ENCODE measurements around the gene ARSA.

Gene ARSA

GRCh38 chr22:50582493-50583293 is 45.3 kb downstream of the ARSA start, which contains the start of gene CHKB:
CHKB (minus strand) TSS chr22:50582849; CDS start chr22:50582781, 68 bp downstream.
- H3K27ac Mint-ChIP-seq, result peak within 1 kb of the TSS; percentile 96
- H3K4me3 Mint-ChIP-seq, result peak within 1 kb of the TSS; percentile 88 to 91
- no peaks in the 10 kb centered on the region for H3K9me3 Mint-ChIP-seq
- peaks cover 5 to 12% of the 10 kb centered on the region in 2 donors for H3K4me1 Mint-ChIP-seq (ENCODE audit: low read depth in 2 of 2)
- DNase-seq (peak; percentile 98), ATAC-seq (replicated peaks) (peak; percentile 90)
- peaks cover 18% of the 10 kb centered on the region for H3K36me3 Mint-ChIP-seq (ENCODE audit: insufficient read depth)
- H3K27me3 Mint-ChIP-seq, result no peaks in the 10 kb centered on the region

- H3K27ac Mint-ChIP-seq, result peak overlapping the region; percentile 96
- peak overlapping the region; percentile 88 to 91 for H3K4me3 Mint-ChIP-seq
- H3K27me3 Mint-ChIP-seq, result no peaks in the 10 kb centered on the region
- peaks cover 5 to 15% of the 10 kb centered on the region in 2 donors for H3K4me1 Mint-ChIP-seq (ENCODE audit: low read depth in 2 of 2)
- H3K9me3 Mint-ChIP-seq, result no peaks in the 10 kb centered on the region
- DNase-seq, result no peak
- peak; percentile 0 for ATAC-seq (replicated peaks)
- H3K36me3 Mint-ChIP-seq (ENCODE audit: insufficient read depth), result peaks cover 18% of the 10 kb centered on the region
Observed at GRCh38 chr22:50581950-50582492, 45.9 kb downstream of the ARSA start.

- H3K4me1 Mint-ChIP-seq (ENCODE audit: low read depth in 2 of 2), result peaks cover 5 to 15% of the 10 kb centered on the region in 2 donors
- H3K27ac Mint-ChIP-seq, result peak overlapping the region; percentile 96
- ATAC-seq (replicated peaks) (no peak), DNase-seq (no peak)
- peak overlapping the region; percentile 88 to 91 for H3K4me3 Mint-ChIP-seq
- no peaks in the 10 kb centered on the region for H3K27me3 Mint-ChIP-seq
- H3K9me3 Mint-ChIP-seq, result no peaks in the 10 kb centered on the region
- peaks cover 22% of the 10 kb centered on the region for H3K36me3 Mint-ChIP-seq (ENCODE audit: insufficient read depth)
Observed at GRCh38 chr22:50581031-50581949, 46.7 kb downstream of the ARSA start.

- no peaks in the 10 kb centered on the region for H3K9me3 Mint-ChIP-seq
- no peaks in the 10 kb centered on the region for H3K27me3 Mint-ChIP-seq
- H3K4me3 Mint-ChIP-seq, result no peak overlapping the region
- peak overlapping the region in 1 of 2 donors; percentile 69 for H3K27ac Mint-ChIP-seq
- ATAC-seq (replicated peaks) (no peak), DNase-seq (no peak)
- peaks cover 26% of the 10 kb centered on the region for H3K36me3 Mint-ChIP-seq (ENCODE audit: insufficient read depth)
- peaks cover 5 to 15% of the 10 kb centered on the region in 2 donors for H3K4me1 Mint-ChIP-seq (ENCODE audit: low read depth in 2 of 2)
Observed at GRCh38 chr22:50579752-50580151, 48.2 kb downstream of the ARSA start.

- ATAC-seq (replicated peaks) (no peak), DNase-seq (no peak)
- no peaks in the 10 kb centered on the region for H3K9me3 Mint-ChIP-seq
- peaks cover 5 to 15% of the 10 kb centered on the region in 2 donors for H3K4me1 Mint-ChIP-seq (ENCODE audit: low read depth in 2 of 2)
- H3K27ac Mint-ChIP-seq, result no peak overlapping the region
- peaks cover 26% of the 10 kb centered on the region for H3K36me3 Mint-ChIP-seq (ENCODE audit: insufficient read depth)
- no peaks in the 10 kb centered on the region for H3K27me3 Mint-ChIP-seq
- no peak overlapping the region for H3K4me3 Mint-ChIP-seq
Observed at GRCh38 chr22:50578776-50579310, 49.1 kb downstream of the ARSA start.

- no peak for ATAC-seq (replicated peaks)
Observed at GRCh38 chr22:50577987-50578775, 49.8 kb downstream of the ARSA start, which contains the start of gene CPT1B. CPT1B (minus strand) TSS chr22:50578427; CDS start chr22:50577915, 512 bp downstream.

GRCh38 chr22:50577697-50577986 is 50.3 kb downstream of the ARSA start:
- no peak for ATAC-seq (replicated peaks)
- H3K4me3 Mint-ChIP-seq, result no peak overlapping the region
- H3K27ac Mint-ChIP-seq, result no peak overlapping the region
- DNase-seq, result no peak
- H3K4me1 Mint-ChIP-seq (ENCODE audit: low read depth in 2 of 2), result peaks cover 3 to 9% of the 10 kb centered on the region in 2 donors
- peaks cover 16% of the 10 kb centered on the region for H3K36me3 Mint-ChIP-seq (ENCODE audit: insufficient read depth)
- H3K9me3 Mint-ChIP-seq, result no peaks in the 10 kb centered on the region
- no peaks in the 10 kb centered on the region for H3K27me3 Mint-ChIP-seq

More at GRCh38 chr22:50577987-50578775, 49.8 kb downstream of the ARSA start, which contains the start of gene CPT1B:
- Mint-ChIP-seq H3K27ac (no peak within 1 kb of the TSS), H3K27me3 (no peaks in the 10 kb centered on the region), H3K36me3 (ENCODE audit: insufficient read depth) (peaks cover 21% of the 10 kb centered on the region), H3K9me3 (no peaks in the 10 kb centered on the region), H3K4me1 (ENCODE audit: low read depth in 2 of 2) (peaks cover 0 to 9% of the 10 kb centered on the region in 2 donors), H3K4me3 (no peak within 1 kb of the TSS)
- DNase-seq, result no peak

GRCh38 chr22:50576806-50577696 is 50.9 kb downstream of the ARSA start:
- H3K27ac Mint-ChIP-seq, result no peak overlapping the region
- no peak for DNase-seq
- no peaks in the 10 kb centered on the region for H3K27me3 Mint-ChIP-seq
- H3K4me3 Mint-ChIP-seq, result no peak overlapping the region
- H3K36me3 Mint-ChIP-seq (ENCODE audit: insufficient read depth), result peaks cover 16% of the 10 kb centered on the region
- H3K9me3 Mint-ChIP-seq, result no peaks in the 10 kb centered on the region
- ATAC-seq (replicated peaks), result no peak
- H3K4me1 Mint-ChIP-seq (ENCODE audit: low read depth in 2 of 2), result peaks cover 4 to 9% of the 10 kb centered on the region in 2 donors

- Mint-ChIP-seq H3K27me3 (no peaks in the 10 kb centered on the region), H3K27ac (no peak overlapping the region), H3K9me3 (no peaks in the 10 kb centered on the region), H3K36me3 (ENCODE audit: insufficient read depth) (peaks cover 16% of the 10 kb centered on the region), H3K4me3 (no peak overlapping the region), H3K4me1 (ENCODE audit: low read depth in 2 of 2) (peaks cover 4% of the 10 kb centered on the region in 2 donors)
- DNase-seq, result no peak
- no peak for ATAC-seq (replicated peaks)
Observed at GRCh38 chr22:50576070-50576469, 51.9 kb downstream of the ARSA start.

GRCh38 chr22:50575426-50575941 is 52.5 kb downstream of the ARSA start:
- H3K4me3 Mint-ChIP-seq, result no peak overlapping the region
- DNase-seq (no peak), ATAC-seq (replicated peaks) (no peak)
- H3K4me1 Mint-ChIP-seq (ENCODE audit: low read depth in 2 of 2), result peaks cover 4% of the 10 kb centered on the region in 2 donors
- no peaks in the 10 kb centered on the region for H3K9me3 Mint-ChIP-seq
- no peak overlapping the region for H3K27ac Mint-ChIP-seq
- H3K36me3 Mint-ChIP-seq (ENCODE audit: insufficient read depth), result peaks cover 17% of the 10 kb centered on the region
- no peaks in the 10 kb centered on the region for H3K27me3 Mint-ChIP-seq

Data from effector memory CD8-positive, alpha-beta T cell (primary cell).